ENCODE data around the gene MBD5.

DNA sequence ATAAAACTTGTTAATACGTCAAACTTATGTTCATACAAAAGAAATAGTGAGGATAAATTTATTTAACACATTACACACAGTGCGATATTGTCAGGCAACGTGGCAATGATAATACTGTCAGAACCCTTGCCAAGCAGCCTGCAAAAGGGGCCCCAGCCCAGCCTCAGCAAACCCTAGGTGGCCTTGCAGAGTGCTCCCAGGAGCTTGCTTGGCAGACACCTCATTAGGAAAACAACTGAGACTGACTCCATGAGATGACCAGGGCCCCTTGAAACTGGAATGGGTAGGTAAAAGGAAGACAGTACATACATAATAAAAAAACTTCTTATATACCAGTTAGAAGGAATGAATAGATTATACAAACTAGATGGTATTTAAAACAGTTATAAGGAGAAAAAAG is 487.1 kb downstream of the MBD5 start:
- TF ChIP-seq, protein P1, sequence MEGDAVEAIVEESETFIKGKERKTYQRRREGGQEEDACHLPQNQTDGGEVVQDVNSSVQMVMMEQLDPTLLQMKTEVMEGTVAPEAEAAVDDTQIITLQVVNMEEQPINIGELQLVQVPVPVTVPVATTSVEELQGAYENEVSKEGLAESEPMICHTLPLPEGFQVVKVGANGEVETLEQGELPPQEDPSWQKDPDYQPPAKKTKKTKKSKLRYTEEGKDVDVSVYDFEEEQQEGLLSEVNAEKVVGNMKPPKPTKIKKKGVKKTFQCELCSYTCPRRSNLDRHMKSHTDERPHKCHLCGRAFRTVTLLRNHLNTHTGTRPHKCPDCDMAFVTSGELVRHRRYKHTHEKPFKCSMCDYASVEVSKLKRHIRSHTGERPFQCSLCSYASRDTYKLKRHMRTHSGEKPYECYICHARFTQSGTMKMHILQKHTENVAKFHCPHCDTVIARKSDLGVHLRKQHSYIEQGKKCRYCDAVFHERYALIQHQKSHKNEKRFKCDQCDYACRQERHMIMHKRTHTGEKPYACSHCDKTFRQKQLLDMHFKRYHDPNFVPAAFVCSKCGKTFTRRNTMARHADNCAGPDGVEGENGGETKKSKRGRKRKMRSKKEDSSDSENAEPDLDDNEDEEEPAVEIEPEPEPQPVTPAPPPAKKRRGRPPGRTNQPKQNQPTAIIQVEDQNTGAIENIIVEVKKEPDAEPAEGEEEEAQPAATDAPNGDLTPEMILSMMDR (IDR thresholded peaks at IDR 0.05), result no peak
- no peak for TF ChIP-seq POLR2A (IDR thresholded peaks at IDR 0.05)
